OCI-LY7 (cell line): ENCODE measurements around the gene PLEK. TPM values are rescaled to one million over a fixed set of nuclear protein-coding genes. Genes with fewer than 3 reads are reported as not detected.

ENCODE experiments used
- BruUV-seq: library from RNA; stranded (reverse); fragments of 400-500 nt; replicated peaks from 2 replicates; lab custom pipeline; 2021; lab: Mats Ljungman, UMichigan
- CTCF ChIA-PET: fragments of 300-600 bp; sonication (Branson Sonifier 250); formaldehyde crosslinking; loops from one replicate; lab custom pipeline; 2022; ENCODE audit warnings: antibody characterized with exemption; ENCODE audit not compliant: unreplicated experiment; lab: Charles Lee
- POLR2A ChIA-PET: fragments of 300-600 bp; sonication (Branson Sonifier 250); formaldehyde crosslinking; loops from one replicate; lab custom pipeline; 2022; ENCODE audit warnings: antibody characterized with exemption; lab: Charles Lee
- DNase-seq: peaks from one replicate; pipeline ENCODE4 v3.0.0-alpha.2; 2015; ENCODE audit warnings: low spot score
- H2AFZ ChIP-seq: fragments of 200-600 bp; sonication (generic), shearing (Covaris generic); 2 replicates; pipeline ENCODE4 v1.6.1; 2014; ENCODE audit warnings: mild to moderate bottlenecking, antibody characterized with exemption, low read length, moderate library complexity
- H3K27ac ChIP-seq: fragments of 200-600 bp; sonication (generic); 2 replicates; pipeline ENCODE4 v1.5.1; 2014; ENCODE audit warnings: mixed run types, low read depth, mild to moderate bottlenecking, moderate library complexity, low read length, inconsistent platforms; ENCODE audit not compliant: poor library complexity, severe bottlenecking
- H3K36me3 ChIP-seq: fragments of 200-600 bp; sonication (generic); 2 replicates; pipeline ENCODE4 v1.6.1; 2014; ENCODE audit warnings: mild to moderate bottlenecking, antibody characterized with exemption, low read length, moderate library complexity, mixed read lengths; ENCODE audit not compliant: insufficient read depth
- H3K4me1 ChIP-seq: fragments of 200-600 bp; sonication (generic); 2 replicates; pipeline ENCODE4 v1.5.1; 2014; ENCODE audit warnings: mild to moderate bottlenecking, low read length; ENCODE audit not compliant: insufficient read depth, poor library complexity, severe bottlenecking
- H3K4me2 ChIP-seq: fragments of 200-600 bp; sonication (generic); 2 replicates; pipeline ENCODE4 v1.6.1; 2014; ENCODE audit warnings: mild to moderate bottlenecking, low read length
- H3K4me3 ChIP-seq: fragments of 200-600 bp; sonication (generic); 2 replicates; pipeline ENCODE4 v1.5.1; 2014; ENCODE audit warnings: mild to moderate bottlenecking, low read depth, low read length; ENCODE audit not compliant: poor library complexity, severe bottlenecking
- H3K79me2 ChIP-seq: fragments of 200-600 bp; sonication (generic); 2 replicates; pipeline ENCODE4 v1.6.1; 2016; ENCODE audit warnings: low read depth, mild to moderate bottlenecking, low read length, moderate library complexity, mixed read lengths; ENCODE audit not compliant: insufficient read depth
- H3K9me2 ChIP-seq: fragments of 200-600 bp; sonication (generic); 2 replicates; pipeline ENCODE4 v1.6.1; 2016; ENCODE audit warnings: mild to moderate bottlenecking, low read length, mixed read lengths; ENCODE audit not compliant: insufficient read depth
- H3K9me3 ChIP-seq: fragments of 200-600 bp; sonication (generic); 2 replicates; pipeline ENCODE4 v1.6.1; 2014; ENCODE audit warnings: mild to moderate bottlenecking, mixed run types, low read length, mixed read lengths
- H4K20me1 ChIP-seq: fragments of 200-600 bp; sonication (generic); 2 replicates; pipeline ENCODE4 v1.6.1; 2014; ENCODE audit warnings: mild to moderate bottlenecking, antibody characterized with exemption, low read length, moderate library complexity, mixed read lengths; ENCODE audit not compliant: insufficient read depth
- CTCF ChIP-seq: fragments of 200-600 bp; sonication (generic); conservative IDR thresholded peaks from 2 replicates; pipeline ENCODE4 v1.5.1; 2014; ENCODE audit warnings: mild to moderate bottlenecking, antibody characterized with exemption, low read length, moderate library complexity, mixed read lengths
- EZH2phosphoT487 ChIP-seq: fragments of 200-600 bp; sonication (generic); IDR thresholded peaks from 2 replicates; pipeline ENCODE4 v1.6.1; 2018; ENCODE audit warnings: low read depth, borderline replicate concordance, mild to moderate bottlenecking, mixed run types, antibody characterized with exemption, low read length, moderate library complexity, mixed read lengths
- intact Hi-C: fragments of 100-400 bp; cut with micrococcal nuclease; formaldehyde crosslinking; loops from one replicate; pipeline ENCODE4 v1.10.0; 2022; ENCODE audit not compliant: unreplicated experiment
- total RNA-seq, 2 experiments: library from RNA; depleted of rRNA in 1 of 2; stranded (reverse); fragments of >200 nt in 1 of 2; shearing (Covaris generic) in 1 of 2; gene quantifications; 2 replicates each; pipeline ENCODE4 v1.2.3, GENCODE V29; 2014 to 2022

Gene PLEK
- total RNA-seq, 2 experiments from 2014 or later, result 20.8 to 80.6 TPM

- H3K4me2 ChIP-seq, result no peak overlapping the region
- H4K20me1 ChIP-seq, result no peaks in the 10 kb centered on the region
- H3K4me3 ChIP-seq, result no peak overlapping the region
- no peaks in the 10 kb centered on the region for H3K9me2 ChIP-seq
- peaks cover 6% of the 10 kb centered on the region; the same call in 1 of the 2 replicates for H3K36me3 ChIP-seq
- peaks cover 16% of the 10 kb centered on the region; the same call in 1 of the 2 replicates for H3K9me3 ChIP-seq
- no peak overlapping the region for H3K27ac ChIP-seq
- peak overlapping the region; percentile 54; the same call in 1 of the 2 replicates for H2AFZ ChIP-seq
- no peaks in the 10 kb centered on the region for H3K79me2 ChIP-seq
- ChIA-PET CTCF (no interaction called here), POLR2A (interaction anchor here (1.0 kb wide), 1 partner anchor 14 kb away, joined by 3 read pairs; no protein-coding TSS in a partner anchor)
- intact Hi-C loops, result no loop called here
- DNase-seq, result no peak
- no peak for TF ChIP-seq EZH2phosphoT487
- no peak for TF ChIP-seq CTCF
- peaks cover 45% of the 10 kb centered on the region for H3K4me1 ChIP-seq
- BruUV-seq, result no TSS peak
Measured at GRCh38 chr2:68434981-68435380, 69.9 kb downstream of the PLEK start.

- TF ChIP-seq EZH2phosphoT487 (no peak), CTCF (no peak)
- Histone ChIP-seq H4K20me1 (no peaks in the 10 kb centered on the region), H3K9me2 (no peaks in the 10 kb centered on the region), H3K4me2 (no peak overlapping the region), H3K27ac (no peak overlapping the region), H3K4me3 (no peak overlapping the region), H2AFZ (peak overlapping the region; percentile 88; the same call in 1 of the 2 replicates), H3K9me3 (peaks cover 16% of the 10 kb centered on the region; the same call in 1 of the 2 replicates), H3K4me1 (peaks cover 51% of the 10 kb centered on the region), H3K36me3 (peaks cover 6% of the 10 kb centered on the region; the same call in 1 of the 2 replicates), H3K79me2 (no peaks in the 10 kb centered on the region)
- CTCF ChIA-PET, result interaction anchor here (1.4 kb wide), 1 partner anchor 14 kb away, joined by 5 read pairs; no protein-coding TSS in a partner anchor
- no TSS peak for BruUV-seq
- POLR2A ChIA-PET, result interaction anchor here (1.0 to 1.9 kb wide), 4 partner anchors 8 to 25 kb away, joined by 3 to 16 read pairs (median 6); no protein-coding TSS in a partner anchor
- intact Hi-C loops, result no loop called here
- DNase-seq, result no peak
Measured at GRCh38 chr2:68435615-68436014, 70.5 kb downstream of the PLEK start.

GRCh38 chr2:68436270-68436669 is 71.2 kb downstream of the PLEK start:
- H3K4me2 ChIP-seq, result peak overlapping the region; percentile 24
- BruUV-seq, result no TSS peak
- H3K9me3 ChIP-seq, result peaks cover 16% of the 10 kb centered on the region; the same call in 1 of the 2 replicates
- H3K9me2 ChIP-seq, result no peaks in the 10 kb centered on the region
- peak overlapping the region; percentile 88 for H2AFZ ChIP-seq
- H3K36me3 ChIP-seq, result peaks cover 6% of the 10 kb centered on the region; the same call in 1 of the 2 replicates
- H3K27ac ChIP-seq, result no peak overlapping the region
- ChIA-PET POLR2A (interaction anchor here (0.5 to 1.9 kb wide), 10 partner anchors 9 to 525 kb away, joined by 3 to 16 read pairs (median 3); partner anchors contain the start of gene PLEK), CTCF (interaction anchor here (1.4 kb wide), 1 partner anchor 15 kb away, joined by 5 read pairs; no protein-coding TSS in a partner anchor)
- H3K4me1 ChIP-seq, result peaks cover 58% of the 10 kb centered on the region
- TF ChIP-seq EZH2phosphoT487 (no peak), CTCF (no peak)
- H4K20me1 ChIP-seq, result no peaks in the 10 kb centered on the region
- H3K4me3 ChIP-seq, result no peak overlapping the region
- DNase-seq, result no peak
- intact Hi-C loops, result no loop called here
- H3K79me2 ChIP-seq, result no peaks in the 10 kb centered on the region
